ENCODE measurements around the gene GAK. TPM values are rescaled to one million over a fixed set of nuclear protein-coding genes. Genes with fewer than 3 reads are reported as not detected.

Gene GAK
- total RNA-seq, 1 donor from 2014 or later: 86.9 TPM

DNA sequence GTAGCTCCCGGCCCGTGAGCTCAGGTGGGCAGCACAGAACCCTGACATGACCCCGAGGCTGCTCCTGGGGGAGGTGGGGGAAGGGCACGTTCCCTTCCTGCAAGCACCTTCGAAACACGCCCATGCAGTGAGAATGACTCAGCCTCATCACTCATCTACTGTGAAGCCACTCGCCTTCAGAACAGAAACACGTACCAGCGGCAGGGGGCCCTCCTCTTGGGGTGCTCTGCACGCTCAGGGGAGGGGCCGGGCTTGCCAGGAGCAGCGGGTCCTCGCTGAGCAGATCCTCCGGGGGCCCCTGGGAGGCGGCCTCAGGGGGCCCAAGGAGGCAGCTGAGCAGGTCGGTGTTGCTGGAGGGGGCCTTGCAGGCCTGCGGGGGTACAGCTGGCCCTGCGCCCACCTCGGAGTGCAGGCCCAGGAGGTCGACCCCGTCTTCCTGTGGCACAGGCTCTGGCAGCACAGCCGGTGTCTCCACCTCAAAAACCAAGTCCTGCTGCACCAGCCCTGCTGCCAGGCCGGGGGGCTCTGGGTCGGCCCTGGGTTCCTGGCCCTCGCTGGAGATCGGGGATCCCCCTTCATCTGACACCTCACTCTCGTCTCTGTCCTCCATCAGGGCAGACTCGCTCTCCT, 65.2 kb downstream of the GAK start:
- peaks cover 30% of the 10 kb centered on the region for H3K36me3 Mint-ChIP-seq (ENCODE audit: low read depth, unreplicated experiment)
- Histone ChIP-seq H3K9ac (ENCODE audit: low read length) (no peak overlapping the region), H3K4me3 (ENCODE audit: insufficient read depth, low read depth, low read length) (no peak overlapping the region), H3K9me3 (ENCODE audit: insufficient read depth, low read depth, low read length) (no peaks in the 10 kb centered on the region), H3K36me3 (ENCODE audit: insufficient read depth, low read length) (peaks cover 21% of the 10 kb centered on the region), H3K27me3 (ENCODE audit: insufficient read depth, low read length) (no peaks in the 10 kb centered on the region), H3K27ac (ENCODE audit: low read depth, low read length) (no peak overlapping the region), H3K4me1 (ENCODE audit: insufficient read depth, low read length) (peaks cover 9% of the 10 kb centered on the region), H4K20me1 (ENCODE audit: insufficient read depth, low read length) (peaks cover 18% of the 10 kb centered on the region), H3K4me2 (ENCODE audit: low read length) (peak overlapping the region; percentile 20), H2AFZ (ENCODE audit: low read depth, low read length) (no peak overlapping the region), H3K79me2 (ENCODE audit: insufficient read depth, low read length) (no peaks in the 10 kb centered on the region)
- no peaks in the 10 kb centered on the region for H3K4me1 Mint-ChIP-seq (ENCODE audit: low read depth, unreplicated experiment)
- no peak for TF ChIP-seq EZH2 (IDR thresholded peaks at IDR 0.05; ENCODE audit: insufficient read depth, low read length)
- TF ChIP-seq, protein P1, sequence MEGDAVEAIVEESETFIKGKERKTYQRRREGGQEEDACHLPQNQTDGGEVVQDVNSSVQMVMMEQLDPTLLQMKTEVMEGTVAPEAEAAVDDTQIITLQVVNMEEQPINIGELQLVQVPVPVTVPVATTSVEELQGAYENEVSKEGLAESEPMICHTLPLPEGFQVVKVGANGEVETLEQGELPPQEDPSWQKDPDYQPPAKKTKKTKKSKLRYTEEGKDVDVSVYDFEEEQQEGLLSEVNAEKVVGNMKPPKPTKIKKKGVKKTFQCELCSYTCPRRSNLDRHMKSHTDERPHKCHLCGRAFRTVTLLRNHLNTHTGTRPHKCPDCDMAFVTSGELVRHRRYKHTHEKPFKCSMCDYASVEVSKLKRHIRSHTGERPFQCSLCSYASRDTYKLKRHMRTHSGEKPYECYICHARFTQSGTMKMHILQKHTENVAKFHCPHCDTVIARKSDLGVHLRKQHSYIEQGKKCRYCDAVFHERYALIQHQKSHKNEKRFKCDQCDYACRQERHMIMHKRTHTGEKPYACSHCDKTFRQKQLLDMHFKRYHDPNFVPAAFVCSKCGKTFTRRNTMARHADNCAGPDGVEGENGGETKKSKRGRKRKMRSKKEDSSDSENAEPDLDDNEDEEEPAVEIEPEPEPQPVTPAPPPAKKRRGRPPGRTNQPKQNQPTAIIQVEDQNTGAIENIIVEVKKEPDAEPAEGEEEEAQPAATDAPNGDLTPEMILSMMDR (IDR thresholded peaks at IDR 0.05; ENCODE audit: insufficient read depth, low read depth, low read length): no peak
- H3K27me3 Mint-ChIP-seq (ENCODE audit: low read depth, unreplicated experiment): no peaks in the 10 kb centered on the region
- peak overlapping the region; percentile 75 for H3K27ac Mint-ChIP-seq (ENCODE audit: unreplicated experiment)
- H3K4me3 Mint-ChIP-seq (ENCODE audit: unreplicated experiment): no peak overlapping the region
- DNase-seq (ENCODE audit: low read depth): peak; percentile 49
- no peak for FAIRE-seq
- H3K9me3 Mint-ChIP-seq (ENCODE audit: unreplicated experiment): peaks cover 1% of the 10 kb centered on the region

DNA sequence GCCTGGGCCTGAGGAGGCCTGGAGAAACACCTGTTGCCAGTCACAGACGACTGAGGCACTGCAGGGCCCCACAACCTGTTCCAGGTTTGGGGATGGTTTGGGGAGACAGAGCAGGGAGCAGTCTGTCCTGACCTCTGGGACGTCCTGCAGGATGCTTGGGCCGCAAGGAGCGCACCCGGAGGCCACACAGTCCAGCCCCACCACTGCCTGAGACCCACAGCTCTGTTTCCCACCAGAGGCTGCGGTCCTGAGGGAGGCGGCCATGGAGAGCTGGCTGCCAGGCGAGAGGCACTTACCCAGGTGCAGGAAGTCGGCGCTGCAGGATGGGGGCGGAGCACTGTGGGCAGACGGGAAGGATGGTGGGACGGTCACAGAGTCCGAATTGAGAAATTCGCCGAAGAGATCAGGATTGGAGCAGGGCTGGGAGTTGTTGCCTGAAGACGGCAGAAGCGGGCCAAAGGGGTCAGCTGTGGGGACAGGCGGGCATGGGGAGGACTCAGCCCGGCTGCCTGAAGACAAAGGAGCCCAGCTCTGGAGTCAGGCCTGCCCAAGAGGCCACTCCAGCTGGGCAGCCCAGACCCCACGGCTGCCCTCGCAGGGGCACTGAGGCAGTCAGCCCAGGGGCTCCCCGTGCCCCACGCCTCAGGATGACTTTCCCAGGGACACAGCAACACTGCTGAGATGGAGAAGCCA, 65.9 kb downstream of the GAK start:
- Mint-ChIP-seq H3K9me3 (ENCODE audit: unreplicated experiment) (peaks cover 1% of the 10 kb centered on the region), H3K4me3 (ENCODE audit: unreplicated experiment) (no peak overlapping the region), H3K27ac (ENCODE audit: unreplicated experiment) (no peak overlapping the region), H3K4me1 (ENCODE audit: low read depth, unreplicated experiment) (no peaks in the 10 kb centered on the region), H3K36me3 (ENCODE audit: low read depth, unreplicated experiment) (peaks cover 35% of the 10 kb centered on the region), H3K27me3 (ENCODE audit: low read depth, unreplicated experiment) (no peaks in the 10 kb centered on the region)
- peaks cover 9% of the 10 kb centered on the region for H3K4me1 ChIP-seq (ENCODE audit: insufficient read depth, low read length)
- FAIRE-seq: no peak
- H4K20me1 ChIP-seq (ENCODE audit: insufficient read depth, low read length): peaks cover 18% of the 10 kb centered on the region
- TF ChIP-seq, protein P1 (IDR thresholded peaks at IDR 0.05; ENCODE audit: insufficient read depth, low read depth, low read length): no peak
- TF ChIP-seq EZH2 (IDR thresholded peaks at IDR 0.05; ENCODE audit: insufficient read depth, low read length): no peak
- peaks cover 21% of the 10 kb centered on the region for H3K36me3 ChIP-seq (ENCODE audit: insufficient read depth, low read length)
- no peaks in the 10 kb centered on the region for H3K27me3 ChIP-seq (ENCODE audit: insufficient read depth, low read length)
- H3K4me2 ChIP-seq (ENCODE audit: low read length): peak overlapping the region; percentile 20
- no peak overlapping the region for H2AFZ ChIP-seq (ENCODE audit: low read depth, low read length)
- DNase-seq (ENCODE audit: low read depth): no peak
- H3K9me3 ChIP-seq (ENCODE audit: insufficient read depth, low read depth, low read length): no peaks in the 10 kb centered on the region
- H3K79me2 ChIP-seq (ENCODE audit: insufficient read depth, low read length): no peaks in the 10 kb centered on the region
- no peak overlapping the region for H3K27ac ChIP-seq (ENCODE audit: low read depth, low read length)
- H3K9ac ChIP-seq (ENCODE audit: low read length): no peak overlapping the region
- H3K4me3 ChIP-seq (ENCODE audit: insufficient read depth, low read depth, low read length): no peak overlapping the region

DNA sequence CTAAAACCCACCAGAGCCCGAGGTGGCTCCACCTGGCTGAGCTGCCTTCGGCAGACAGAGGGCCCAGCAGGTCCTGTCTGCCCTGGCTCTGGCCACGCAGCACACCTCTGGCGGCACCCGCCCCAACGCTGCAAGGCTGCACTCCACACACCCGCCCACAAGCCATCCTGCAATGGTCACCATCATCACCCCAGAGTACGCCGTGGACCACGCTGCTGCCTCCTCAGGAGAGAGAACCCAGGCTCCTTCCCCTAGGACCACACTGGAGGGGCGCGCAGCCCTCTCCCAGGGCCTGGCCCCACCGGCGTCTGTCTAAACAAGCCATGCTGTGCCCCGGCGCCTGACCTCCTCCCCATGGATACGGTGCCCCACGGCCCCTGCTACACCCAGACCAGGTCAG, 66.5 kb downstream of the GAK start:
- H3K36me3 ChIP-seq (ENCODE audit: insufficient read depth, low read length): peaks cover 21% of the 10 kb centered on the region
- H2AFZ ChIP-seq (ENCODE audit: low read depth, low read length): no peak overlapping the region
- Mint-ChIP-seq H3K9me3 (ENCODE audit: unreplicated experiment) (peaks cover 1% of the 10 kb centered on the region), H3K27ac (ENCODE audit: unreplicated experiment) (no peak overlapping the region), H3K4me1 (ENCODE audit: low read depth, unreplicated experiment) (no peaks in the 10 kb centered on the region), H3K27me3 (ENCODE audit: low read depth, unreplicated experiment) (no peaks in the 10 kb centered on the region), H3K36me3 (ENCODE audit: low read depth, unreplicated experiment) (peaks cover 39% of the 10 kb centered on the region), H3K4me3 (ENCODE audit: unreplicated experiment) (no peak overlapping the region)
- H3K4me1 ChIP-seq (ENCODE audit: insufficient read depth, low read length): peaks cover 9% of the 10 kb centered on the region
- no peak overlapping the region for H3K4me2 ChIP-seq (ENCODE audit: low read length)
- DNase-seq (ENCODE audit: low read depth): no peak
- no peak for FAIRE-seq
- H3K4me3 ChIP-seq (ENCODE audit: insufficient read depth, low read depth, low read length): no peak overlapping the region
- H3K79me2 ChIP-seq (ENCODE audit: insufficient read depth, low read length): no peaks in the 10 kb centered on the region
- no peaks in the 10 kb centered on the region for H3K9me3 ChIP-seq (ENCODE audit: insufficient read depth, low read depth, low read length)
- H3K9ac ChIP-seq (ENCODE audit: low read length): no peak overlapping the region
- H4K20me1 ChIP-seq (ENCODE audit: insufficient read depth, low read length): peaks cover 22% of the 10 kb centered on the region
- H3K27me3 ChIP-seq (ENCODE audit: insufficient read depth, low read length): no peaks in the 10 kb centered on the region
- no peak for TF ChIP-seq EZH2 (IDR thresholded peaks at IDR 0.05; ENCODE audit: insufficient read depth, low read length)
- TF ChIP-seq, protein P1 (IDR thresholded peaks at IDR 0.05; ENCODE audit: insufficient read depth, low read depth, low read length): no peak
- no peak overlapping the region for H3K27ac ChIP-seq (ENCODE audit: low read depth, low read length)

Data from astrocyte (in vitro differentiated cells and primary cell).